GM23338 (cell line): ENCODE results near the gene LCE6A. TPM values are rescaled to one million over a fixed set of nuclear protein-coding genes. Genes with fewer than 3 reads are reported as not detected.

Source experiments
- ATAC-seq: fragments of 200-7000 bp; cut with Tn5 transposase; 3 replicates; pipeline ENCODE4 v1.9.1; 2020
- DNase-seq: peaks from one replicate; pipeline ENCODE4 v3.0.0-alpha.2; 2015; ENCODE audit warnings: low spot score
- H2AFZ ChIP-seq: fragments of 200-600 bp; sonication (generic); 2 replicates; pipeline ENCODE4 v1.8.0; 2016; ENCODE audit warnings: antibody characterized with exemption, mild to moderate bottlenecking, moderate library complexity
- H3F3A ChIP-seq: fragments of 200-600 bp; sonication (generic); replicated peaks from 2 replicates; pipeline ENCODE4 v1.8.0; 2017; ENCODE audit warnings: antibody characterized with exemption, mixed run types, low read depth
- H3K27ac ChIP-seq: fragments of 200-600 bp; sonication (generic); 2 replicates; pipeline ENCODE4 v1.6.1; 2016; ENCODE audit warnings: low read depth
- H3K27me3 ChIP-seq: fragments of 200-600 bp; sonication (generic); 2 replicates; pipeline ENCODE4 v1.8.0; 2016; ENCODE audit warnings: mild to moderate bottlenecking, mixed run types, moderate library complexity; ENCODE audit not compliant: insufficient read depth
- H3K36me3 ChIP-seq: fragments of 200-600 bp; sonication (generic); 2 replicates; pipeline ENCODE4 v1.8.0; 2016; ENCODE audit warnings: mild to moderate bottlenecking; ENCODE audit not compliant: insufficient read depth
- H3K4me1 ChIP-seq: fragments of 200-600 bp; sonication (generic); 2 replicates; pipeline ENCODE4 v1.8.0; 2016; ENCODE audit warnings: mild to moderate bottlenecking, moderate library complexity; ENCODE audit not compliant: insufficient read depth
- H3K4me2 ChIP-seq: fragments of 200-600 bp; sonication (generic); 2 replicates; pipeline ENCODE4 v1.7.1; 2017; ENCODE audit warnings: mixed run types
- H3K4me3 ChIP-seq: fragments of 200-600 bp; sonication (generic); 2 replicates; pipeline ENCODE4 v1.6.1; 2016; ENCODE audit warnings: mixed run types
- H3K79me2 ChIP-seq: fragments of 200-600 bp; sonication (generic); replicated peaks from 2 replicates; pipeline ENCODE4 v1.8.0; 2017; ENCODE audit warnings: mild to moderate bottlenecking; ENCODE audit not compliant: insufficient read depth
- H3K9me2 ChIP-seq: fragments of 200-600 bp; sonication (generic); 2 replicates; pipeline ENCODE4 v1.8.0; 2017; ENCODE audit not compliant: insufficient read depth
- H4K20me1 ChIP-seq: fragments of 200-600 bp; sonication (generic); replicated peaks from 2 replicates; pipeline ENCODE4 v1.8.0; 2017; ENCODE audit warnings: mild to moderate bottlenecking; ENCODE audit not compliant: insufficient read depth
- H3K27ac Mint-ChIP-seq: 2 replicates; pipeline ENCODE4 v1.8.0; 2020; ENCODE audit warnings: inconsistent platforms, mild to moderate bottlenecking, moderate library complexity, mixed read lengths
- H3K27me3 Mint-ChIP-seq: 3 replicates; pipeline ENCODE4 v1.8.0; 2022; ENCODE audit warnings: low read depth, mild to moderate bottlenecking, moderate library complexity, mixed read lengths, inconsistent platforms; ENCODE audit not compliant: insufficient read depth, poor library complexity
- H3K36me3 Mint-ChIP-seq: 3 replicates; pipeline ENCODE4 v1.8.0; 2021; ENCODE audit warnings: low read depth, mild to moderate bottlenecking, inconsistent platforms, moderate library complexity, mixed read lengths
- H3K4me1 Mint-ChIP-seq: 3 replicates; pipeline ENCODE4 v1.8.0; 2020; ENCODE audit warnings: mild to moderate bottlenecking, inconsistent platforms, mixed read lengths
- H3K4me3 Mint-ChIP-seq: 3 replicates; pipeline ENCODE4 v1.8.0; 2021; ENCODE audit warnings: moderate library complexity, mild to moderate bottlenecking, inconsistent platforms, mixed read lengths
- H3K9me3 Mint-ChIP-seq: 3 replicates; pipeline ENCODE4 v1.8.0; 2020; ENCODE audit warnings: moderate library complexity, mild to moderate bottlenecking, inconsistent platforms, mixed read lengths
- CREB1 ChIP-seq: fragments of 250-450 bp; sonication (Bioruptor Pico); IDR thresholded peaks from 2 replicates; pipeline ENCODE4 v1.5.0; 2020; ENCODE audit warnings: low read depth, mild to moderate bottlenecking, moderate library complexity
- CTCF ChIP-seq, 2 experiments: fragments of 200-600 bp in 1 of 2; sonication (generic) in 1 of 2; conservative IDR thresholded peaks; 2 replicates each; pipeline versions ENCODE4 v1.5.1 to v1.6.1; 2016 to 2017; ENCODE audit warnings: antibody characterized with exemption in 2 of 2, low read depth in 2 of 2, mild to moderate bottlenecking in 2 of 2, moderate library complexity in 1 of 2
- ETS1 ChIP-seq: IDR thresholded peaks from 2 replicates; pipeline ENCODE4 v1.6.1; 2016; ENCODE audit warnings: antibody characterized with exemption
- EZH2 ChIP-seq: fragments of 200-600 bp; sonication (generic); IDR thresholded peaks from one replicate; pipeline ENCODE4 v1.8.0; 2017; ENCODE audit warnings: antibody characterized with exemption, mild to moderate bottlenecking, low read depth; ENCODE audit not compliant: unreplicated experiment
- NANOG ChIP-seq: IDR thresholded peaks from 2 replicates; pipeline ENCODE4 v1.6.1; 2016; ENCODE audit warnings: antibody characterized with exemption, borderline replicate concordance
- POLR2AphosphoS5 ChIP-seq: IDR thresholded peaks from 2 replicates; pipeline ENCODE4 v1.6.1; 2016; ENCODE audit warnings: antibody characterized with exemption, low read depth
- ZNF114 ChIP-seq: fragments of 250-450 bp; sonication (Bioruptor Pico); IDR thresholded peaks from 2 replicates; pipeline ENCODE4 v1.5.0; 2020; ENCODE audit warnings: mild to moderate bottlenecking, moderate library complexity
- ZNF331 ChIP-seq: fragments of 250-450 bp; sonication (Bioruptor Pico); IDR thresholded peaks from 2 replicates; pipeline ENCODE4 v1.5.0; 2020; ENCODE audit warnings: low read depth, mild to moderate bottlenecking, moderate library complexity
- polyA plus RNA-seq: library from polyadenylated mRNA; unstranded; fragments of >200 nt; fragmentation: Nextera tagmentation; extraction: Ambion mirVana; gene quantifications from 2 replicates; pipeline ENCODE4 v1.2.1, GENCODE V29; 2016
- total RNA-seq: library from RNA; depleted of rRNA; stranded (reverse); fragments of >200 nt; shearing (Covaris generic); gene quantifications from 2 replicates; pipeline ENCODE4 v1.2.3, GENCODE V29; 2014
- TF ChIP-seq, protein P1 (sequence below): IDR thresholded peaks from one replicate; pipeline ENCODE4 v1.6.1; 2018; ENCODE audit warnings: antibody characterized with exemption; ENCODE audit not compliant: unreplicated experiment

LCE6A gene
- total and polyA plus RNA-seq, 2 experiments from 2014 or later: not detected

DNA sequence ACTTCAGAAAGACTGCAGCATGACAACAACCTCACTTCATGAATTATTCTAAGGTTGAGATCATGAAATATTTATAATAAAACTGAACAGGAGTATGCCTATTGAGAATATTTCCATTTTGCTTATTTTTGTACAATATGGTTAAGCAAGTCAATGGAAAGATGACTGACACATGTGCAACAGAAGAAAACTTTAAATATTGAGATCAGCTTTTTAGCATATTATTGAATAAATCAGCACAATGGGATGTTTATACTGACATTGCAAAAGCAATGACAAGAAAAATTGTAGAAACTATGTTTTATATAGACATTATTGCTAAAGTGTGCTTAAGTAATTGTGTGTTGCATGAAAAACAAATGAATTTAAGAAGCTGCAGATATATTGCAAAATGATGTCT lies 21.8 kb downstream of the LCE6A start:
- no peak for ATAC-seq
- H4K20me1 ChIP-seq: no peaks in the 10 kb centered on the region

DNA sequence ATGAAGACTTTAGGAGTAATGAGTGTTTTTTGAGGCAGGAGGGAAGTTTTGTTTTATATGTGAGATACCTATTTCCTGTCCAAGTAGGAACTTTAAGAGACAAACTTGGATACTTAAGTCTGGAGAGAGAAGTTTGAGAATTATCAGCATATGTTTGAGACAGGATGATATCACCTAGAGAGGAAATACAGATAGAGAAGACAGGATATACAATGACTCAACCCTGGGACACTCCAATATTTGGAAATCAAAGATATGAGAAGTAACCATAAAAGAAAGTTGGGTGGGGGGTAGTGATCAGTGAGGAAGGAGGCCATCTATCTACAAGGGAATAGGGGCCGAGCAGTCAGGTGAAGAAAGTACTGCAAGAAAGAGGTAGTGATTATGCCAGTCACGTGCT lies 23.7 kb downstream of the LCE6A start:
- Histone ChIP-seq H3K27ac (no peak overlapping the region), H3K4me1 (no peaks in the 10 kb centered on the region), H2AFZ (no peak overlapping the region), H3K27me3 (no peaks in the 10 kb centered on the region), H3K4me3 (no peak overlapping the region), H3K36me3 (no peaks in the 10 kb centered on the region), H3K9me2 (peaks cover 8% of the 10 kb centered on the region; the same call in 1 of the 2 replicates), H4K20me1 (no peaks in the 10 kb centered on the region), H3K79me2 (no peaks in the 10 kb centered on the region), H3F3A (no peaks in the 10 kb centered on the region), H3K4me2 (no peak overlapping the region)
- no peaks in the 10 kb centered on the region for H3K9me3 Mint-ChIP-seq
- no peak for DNase-seq
- H3K27me3 Mint-ChIP-seq: no peaks in the 10 kb centered on the region
- no peak for ATAC-seq
- H3K4me3 Mint-ChIP-seq: no peak overlapping the region
- no peak overlapping the region for H3K27ac Mint-ChIP-seq
- peaks cover 3% of the 10 kb centered on the region; the same call in 1 of the 3 replicates for H3K4me1 Mint-ChIP-seq
- H3K36me3 Mint-ChIP-seq: no peaks in the 10 kb centered on the region
- TF ChIP-seq ZNF331 (no peak), ZNF114 (no peak), NANOG (no peak), ETS1 (no peak), CTCF (conservative IDR thresholded peaks at IDR 0.05; ENCODE audit: low read depth in 2 of 2) (no peak), EZH2 (no peak), POLR2AphosphoS5 (no peak)
- TF ChIP-seq, protein P1, sequence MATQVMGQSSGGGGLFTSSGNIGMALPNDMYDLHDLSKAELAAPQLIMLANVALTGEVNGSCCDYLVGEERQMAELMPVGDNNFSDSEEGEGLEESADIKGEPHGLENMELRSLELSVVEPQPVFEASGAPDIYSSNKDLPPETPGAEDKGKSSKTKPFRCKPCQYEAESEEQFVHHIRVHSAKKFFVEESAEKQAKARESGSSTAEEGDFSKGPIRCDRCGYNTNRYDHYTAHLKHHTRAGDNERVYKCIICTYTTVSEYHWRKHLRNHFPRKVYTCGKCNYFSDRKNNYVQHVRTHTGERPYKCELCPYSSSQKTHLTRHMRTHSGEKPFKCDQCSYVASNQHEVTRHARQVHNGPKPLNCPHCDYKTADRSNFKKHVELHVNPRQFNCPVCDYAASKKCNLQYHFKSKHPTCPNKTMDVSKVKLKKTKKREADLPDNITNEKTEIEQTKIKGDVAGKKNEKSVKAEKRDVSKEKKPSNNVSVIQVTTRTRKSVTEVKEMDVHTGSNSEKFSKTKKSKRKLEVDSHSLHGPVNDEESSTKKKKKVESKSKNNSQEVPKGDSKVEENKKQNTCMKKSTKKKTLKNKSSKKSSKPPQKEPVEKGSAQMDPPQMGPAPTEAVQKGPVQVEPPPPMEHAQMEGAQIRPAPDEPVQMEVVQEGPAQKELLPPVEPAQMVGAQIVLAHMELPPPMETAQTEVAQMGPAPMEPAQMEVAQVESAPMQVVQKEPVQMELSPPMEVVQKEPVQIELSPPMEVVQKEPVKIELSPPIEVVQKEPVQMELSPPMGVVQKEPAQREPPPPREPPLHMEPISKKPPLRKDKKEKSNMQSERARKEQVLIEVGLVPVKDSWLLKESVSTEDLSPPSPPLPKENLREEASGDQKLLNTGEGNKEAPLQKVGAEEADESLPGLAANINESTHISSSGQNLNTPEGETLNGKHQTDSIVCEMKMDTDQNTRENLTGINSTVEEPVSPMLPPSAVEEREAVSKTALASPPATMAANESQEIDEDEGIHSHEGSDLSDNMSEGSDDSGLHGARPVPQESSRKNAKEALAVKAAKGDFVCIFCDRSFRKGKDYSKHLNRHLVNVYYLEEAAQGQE: no peak

More for the DNA sequence above, 21.8 kb downstream of the LCE6A start:
- Histone ChIP-seq H3K27ac (no peak overlapping the region), H3K36me3 (no peaks in the 10 kb centered on the region), H3K79me2 (no peaks in the 10 kb centered on the region), H2AFZ (no peak overlapping the region), H3K4me2 (no peak overlapping the region), H3K9me2 (peaks cover 12% of the 10 kb centered on the region), H3K27me3 (no peaks in the 10 kb centered on the region), H3F3A (no peaks in the 10 kb centered on the region), H3K4me3 (no peak overlapping the region), H3K4me1 (no peaks in the 10 kb centered on the region)
- DNase-seq: no peak
- no peak for TF ChIP-seq ZNF331
- TF ChIP-seq, protein P1: no peak
- TF ChIP-seq CREB1 (CRISPR knock-in tag): no peak
- no peak for TF ChIP-seq NANOG
- H3K27ac Mint-ChIP-seq: no peak overlapping the region
- H3K4me3 Mint-ChIP-seq: no peak overlapping the region
- no peaks in the 10 kb centered on the region for H3K36me3 Mint-ChIP-seq
- no peaks in the 10 kb centered on the region for H3K27me3 Mint-ChIP-seq
- H3K4me1 Mint-ChIP-seq: peaks cover 3% of the 10 kb centered on the region; the same call in 1 of the 3 replicates
- H3K9me3 Mint-ChIP-seq: no peaks in the 10 kb centered on the region
